Panc1 (cell line): ENCODE data around the gene TMEM259. TPM values are rescaled to one million over a fixed set of nuclear protein-coding genes. Genes with fewer than 3 reads are reported as not detected.

ENCODE experiments used
- ATAC-seq: fragments of 200-7000 bp; cut with Tn5 transposase; 2 replicates; pipeline ENCODE4 v1.9.1; 2020; ENCODE audit warnings: mild to moderate bottlenecking, moderate library complexity
- BruUV-seq: library from RNA; stranded (reverse); fragments of 400-500 nt; replicated peaks from 2 replicates; lab custom pipeline; 2021; lab: Mats Ljungman, UMichigan
- CTCF ChIA-PET: fragments of 300-600 bp; sonication (Branson Sonifier 250); formaldehyde crosslinking; loops from one replicate; lab custom pipeline; 2022; ENCODE audit warnings: antibody characterized with exemption; lab: Charles Lee
- POLR2A ChIA-PET: fragments of 300-600 bp; sonication (Branson Sonifier 250); formaldehyde crosslinking; loops from one replicate; lab custom pipeline; 2022; ENCODE audit warnings: antibody characterized with exemption; lab: Charles Lee
- DNase-seq: peaks from one replicate; pipeline ENCODE4 v3.0.0-alpha.2; 2010; ENCODE audit warnings: low read depth, low spot score
- H3K27ac ChIP-seq: 2 replicates; pipeline ENCODE4 v1.5.1; 2011; ENCODE audit warnings: mild to moderate bottlenecking, low read length, inconsistent platforms
- H3K27me3 ChIP-seq: fragments of 200-500 bp; sonication (Bioruptor generic); 2 replicates; pipeline ENCODE4 v1.6.0; 2014; ENCODE audit warnings: low read length, inconsistent platforms; ENCODE audit not compliant: control insufficient read depth, insufficient read depth
- H3K36me3 ChIP-seq: fragments of 200-500 bp; sonication (Bioruptor generic); 2 replicates; pipeline ENCODE4 v1.5.1; 2014; ENCODE audit warnings: inconsistent platforms, mild to moderate bottlenecking, low read length, moderate library complexity; ENCODE audit not compliant: control insufficient read depth, insufficient read depth
- H3K4me1 ChIP-seq: 2 replicates; pipeline ENCODE4 v1.5.1; 2011; ENCODE audit warnings: inconsistent platforms, mild to moderate bottlenecking, low read length, moderate library complexity; ENCODE audit not compliant: control insufficient read depth, insufficient read depth
- H3K4me3 ChIP-seq, 2 experiments: 2 replicates each; pipeline ENCODE4 v1.5.1; 2011 to 2012; ENCODE audit warnings: low read depth in 2 of 2, low read length in 2 of 2, mild to moderate bottlenecking in 2 of 2, inconsistent platforms in 1 of 2, moderate library complexity in 1 of 2
- H3K9me3 ChIP-seq: fragments of 200-500 bp; sonication (Bioruptor generic); 2 replicates; pipeline ENCODE4 v1.5.1; 2014; ENCODE audit warnings: low read depth, mild to moderate bottlenecking, inconsistent platforms, low read length, moderate library complexity; ENCODE audit not compliant: control insufficient read depth, insufficient read depth
- CTCF ChIP-seq: fragments of 450-650 bp; IDR thresholded peaks from 2 replicates; pipeline ENCODE4 v1.5.1; 2017; ENCODE audit warnings: mild to moderate bottlenecking
- POLR2AphosphoS5 ChIP-seq: IDR thresholded peaks from 2 replicates; pipeline ENCODE4 v1.6.1; 2012; ENCODE audit warnings: mild to moderate bottlenecking, low read depth, low read length, moderate library complexity
- REST ChIP-seq, 2 experiments: IDR thresholded peaks; 2 replicates each; pipeline ENCODE4 v1.6.1; 2011 to 2012; ENCODE audit warnings: low read depth in 2 of 2, control low read depth in 1 of 2, low read length in 1 of 2, mild to moderate bottlenecking in 1 of 2, moderate library complexity in 1 of 2; ENCODE audit not compliant: insufficient read depth in 1 of 2
- SIN3A ChIP-seq: IDR thresholded peaks from 2 replicates; pipeline ENCODE4 v1.6.1; 2012; ENCODE audit warnings: low read depth, mild to moderate bottlenecking, low read length, moderate library complexity, borderline replicate concordance; ENCODE audit not compliant: insufficient read depth
- TCF7L2 ChIP-seq: IDR thresholded peaks from 2 replicates; pipeline ENCODE4 v1.6.1; 2011; ENCODE audit warnings: mild to moderate bottlenecking, low read depth, low read length, inconsistent platforms
- in situ Hi-C: cut with HindIII; loops from 2 replicates; pipeline ENCODE4 v1.10.0; 2016; ENCODE audit warnings: low sequenced_read_pairs, low pct_unique_long_range_greater_than_20kb
- intact Hi-C: fragments of 100-400 bp; cut with micrococcal nuclease; formaldehyde crosslinking; loops from one replicate; pipeline ENCODE4 v1.10.0; 2022; ENCODE audit not compliant: unreplicated experiment
- total RNA-seq: library from RNA; stranded (reverse); gene quantifications from one replicate; pipeline ENCODE4 v1.2.1, GENCODE V29; 2021; ENCODE audit not compliant: unreplicated experiment

TMEM259 gene
- total RNA-seq, 1 experiment from 2014 or later, result 193 TPM

- H3K27ac ChIP-seq, result peak overlapping the region; percentile 94
- intact Hi-C loops, result no loop called here
- CTCF ChIA-PET, result interaction anchor here (0.6 kb wide), 2 partner anchors 193 to 348 kb away, joined by 7 to 17 read pairs; no protein-coding TSS in a partner anchor
Measured at GRCh38 chr19:1028062-1028926, 7.4 kb upstream of the TMEM259 start.

More at GRCh38 chr19:1028062-1028926, 7.4 kb upstream of the TMEM259 start:
- no TSS peak for BruUV-seq
- Histone ChIP-seq H3K9me3 (no peaks in the 10 kb centered on the region), H3K4me3 (peak overlapping the region; percentile 82 to 94), H3K36me3 (peaks cover 9% of the 10 kb centered on the region; the same call in 1 of the 2 replicates), H3K4me1 (peaks cover 8% of the 10 kb centered on the region), H3K27me3 (no peaks in the 10 kb centered on the region)
- POLR2A ChIA-PET, result interaction anchor here (0.6 to 0.7 kb wide), 3 partner anchors 13 to 329 kb away, joined by 5 to 11 read pairs (median 7); no protein-coding TSS in a partner anchor
- no peak for TF ChIP-seq REST (IDR thresholded peaks at IDR 0.05; ENCODE audit: insufficient read depth in 1 of 2, low read depth in 2 of 2, low read length in 1 of 2)
- no peak for TF ChIP-seq POLR2AphosphoS5
- peak; percentile 14; the same call in 1 of the 2 replicates for TF ChIP-seq SIN3A
- peak; percentile 84 for TF ChIP-seq TCF7L2
- TF ChIP-seq CTCF, result no peak
- ATAC-seq (peak; percentile 71), DNase-seq (no peak)
- in situ Hi-C loops, result no loop called here
